T-helper 2 cell treated with Interferon-gamma antibody and Interleukin-4, amounts not matched to agents 100 ng/mL and 5 ng/mL, for 36 hours (primary cell): ENCODE results near the gene SENP7. TPM values are rescaled to one million over a fixed set of nuclear protein-coding genes. Genes with fewer than 3 reads are reported as not detected.
"Not testable (repeated sequence)": the region's sequence is repeated elsewhere in the genome, so short reads cannot be mapped to it uniquely, and the experiment has no call there.

Experiments used
- intact Hi-C: fragments of 100-400 bp; cut with micrococcal nuclease; formaldehyde crosslinking; loops from one replicate; pipeline ENCODE4 v1.15.1; 2023
- total RNA-seq: library from RNA; stranded (reverse); gene quantifications from 2 replicates; pipeline ENCODE4 v1.2.3, GENCODE V29; 2022

SENP7 gene
- total RNA-seq, 1 donor from 2014 or later, result 23.4 TPM

DNA sequence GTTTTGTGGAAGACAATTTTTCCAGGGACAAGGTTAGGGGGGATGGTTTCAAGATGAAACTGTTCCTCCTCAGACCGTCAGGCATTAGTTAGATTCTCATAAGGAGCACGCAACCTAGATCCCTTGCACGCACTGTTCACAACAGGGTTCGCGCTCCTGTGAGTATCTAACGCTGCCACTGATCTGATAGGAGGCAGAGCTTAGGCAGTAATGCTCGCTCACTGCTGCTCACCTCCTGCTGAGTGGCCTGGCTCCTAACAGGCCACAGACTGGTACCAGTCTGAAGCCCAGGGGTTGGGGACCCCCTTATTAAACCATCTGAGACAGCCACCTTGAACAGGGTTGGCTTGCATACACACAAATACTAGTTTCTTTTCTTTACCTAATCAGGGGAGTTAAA lies 179.1 kb downstream of the SENP7 start:
- intact Hi-C loops, result no loop called here

DNA sequence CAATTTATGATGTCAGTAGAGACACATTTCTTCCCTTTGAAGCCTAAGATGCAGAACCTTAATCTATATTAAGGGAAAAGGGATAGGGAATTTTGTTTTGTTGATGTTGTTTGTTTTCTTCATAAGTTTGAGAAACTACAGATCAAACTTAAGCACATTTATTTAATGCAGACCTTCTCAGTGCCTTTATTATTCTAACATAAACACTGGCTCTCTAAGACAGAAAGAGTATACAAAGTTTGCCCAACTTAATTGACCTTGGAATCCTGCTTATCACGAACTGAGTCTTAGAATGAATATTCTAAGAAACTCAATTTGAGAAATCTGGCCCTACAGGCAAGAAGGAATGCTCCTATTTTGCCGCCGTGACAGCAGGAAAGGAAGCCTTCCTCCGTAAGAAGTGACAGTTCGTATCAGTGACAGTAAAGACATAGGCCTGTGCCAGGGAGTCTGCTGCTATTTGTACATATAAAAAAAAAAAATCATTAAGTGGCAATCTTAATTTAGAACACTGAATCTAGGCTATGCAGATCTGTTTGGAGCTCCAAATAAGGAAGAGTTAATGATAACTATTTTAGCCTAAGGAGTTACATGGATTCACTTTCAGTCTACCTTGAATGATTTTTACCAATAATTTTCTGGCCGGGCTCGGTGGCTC lies 183.9 kb downstream of the SENP7 start:
- intact Hi-C loops, result no loop called here

DNA sequence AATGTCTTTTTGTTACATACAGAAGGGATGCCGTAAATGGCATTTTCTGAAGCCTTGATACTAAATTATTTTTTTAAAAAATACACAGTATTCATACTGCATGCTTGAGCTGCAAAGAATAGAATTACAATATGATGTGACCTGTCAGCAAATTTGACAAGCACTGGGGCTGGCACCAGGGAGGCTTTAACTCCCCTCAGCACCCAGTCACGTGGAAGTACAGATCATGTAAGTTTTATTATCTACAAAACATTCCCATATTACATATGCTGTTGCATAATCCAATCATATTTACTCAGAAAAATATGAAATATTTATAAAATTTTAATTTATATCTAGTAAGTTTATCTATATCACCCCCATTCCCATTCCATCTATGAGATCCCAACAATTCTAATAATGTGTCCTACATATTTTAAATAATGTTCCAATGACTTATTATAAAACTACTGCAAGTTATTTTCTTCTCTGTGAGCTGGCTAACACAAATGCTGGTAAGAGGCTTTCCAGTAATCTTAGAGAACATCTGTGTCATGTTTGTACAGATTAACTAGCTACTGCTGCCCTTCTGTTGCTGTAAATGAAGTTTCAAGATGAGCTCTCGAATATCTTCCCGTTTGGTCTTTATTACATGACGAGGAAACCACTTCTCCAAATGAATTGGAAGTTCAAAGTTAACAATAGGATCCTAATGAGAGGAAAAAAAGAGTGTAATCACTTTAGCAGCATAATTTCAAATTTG lies 187.4 kb downstream of the SENP7 start:
- intact Hi-C loops, result no loop called here

DNA sequence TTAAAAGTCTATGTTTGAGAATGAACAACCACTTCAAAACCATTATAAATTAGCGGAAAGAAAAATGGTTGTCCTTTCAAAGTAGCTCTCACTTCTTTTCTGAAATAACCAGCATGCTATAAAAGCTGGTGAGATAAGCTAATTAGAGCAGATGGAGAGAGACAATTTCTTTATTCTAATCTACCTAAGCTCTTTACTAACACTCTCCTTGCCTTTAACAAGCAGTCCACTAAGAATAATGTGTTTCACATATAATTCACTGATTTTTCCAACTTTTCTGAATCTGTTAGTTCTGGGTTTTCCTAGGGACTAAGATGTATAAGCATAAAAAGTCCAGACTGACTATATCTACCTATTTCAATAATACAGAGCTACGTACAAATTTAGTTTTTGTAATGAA lies 192.5 kb downstream of the SENP7 start, which contains the start of gene IMPG2:
IMPG2 (minus strand) TSS at position 101 of the 400 bp plus-strand sequence. CDS start 203 bp downstream, outside the sequence.
- intact Hi-C loops, result no loop called here

DNA sequence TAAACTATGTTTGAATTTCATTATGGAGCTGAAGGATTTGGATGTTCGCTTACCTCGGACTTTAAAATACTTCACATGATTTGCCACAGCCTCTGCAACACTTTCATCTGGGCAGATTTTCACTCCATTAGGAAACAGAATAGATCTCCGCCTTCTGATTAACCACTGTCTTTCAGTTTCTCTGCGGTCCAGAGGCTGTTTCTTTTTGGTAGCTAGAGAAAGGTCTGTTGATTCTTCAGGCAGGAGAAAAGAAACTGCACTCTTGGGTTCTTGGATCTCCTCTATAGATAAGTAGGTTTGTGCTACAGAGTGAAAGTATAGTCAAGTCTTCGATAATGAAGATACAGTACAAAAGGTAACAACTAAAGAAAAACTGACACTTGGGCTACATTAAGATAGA lies 193.5 kb downstream of the SENP7 start:
- intact Hi-C loops, result no loop called here

DNA sequence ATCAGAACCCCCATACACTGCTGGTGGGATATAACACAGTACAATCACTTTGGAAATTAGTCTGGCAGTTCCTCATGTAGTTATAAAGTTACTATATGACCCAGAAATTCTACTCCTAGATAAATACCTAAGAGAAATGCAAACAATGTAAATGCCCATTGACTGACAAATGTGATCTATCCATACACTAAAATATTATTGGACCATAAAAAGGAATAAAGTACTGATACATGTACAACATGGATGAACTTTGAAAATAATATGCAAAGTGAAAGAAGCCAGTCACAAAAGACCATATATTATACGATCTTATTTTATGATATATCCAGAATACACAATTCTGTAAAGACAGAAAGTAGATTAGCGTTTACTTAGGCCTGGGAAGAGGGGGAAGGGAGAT lies 200.5 kb downstream of the SENP7 start:
- intact Hi-C loops, result no loop called here

DNA sequence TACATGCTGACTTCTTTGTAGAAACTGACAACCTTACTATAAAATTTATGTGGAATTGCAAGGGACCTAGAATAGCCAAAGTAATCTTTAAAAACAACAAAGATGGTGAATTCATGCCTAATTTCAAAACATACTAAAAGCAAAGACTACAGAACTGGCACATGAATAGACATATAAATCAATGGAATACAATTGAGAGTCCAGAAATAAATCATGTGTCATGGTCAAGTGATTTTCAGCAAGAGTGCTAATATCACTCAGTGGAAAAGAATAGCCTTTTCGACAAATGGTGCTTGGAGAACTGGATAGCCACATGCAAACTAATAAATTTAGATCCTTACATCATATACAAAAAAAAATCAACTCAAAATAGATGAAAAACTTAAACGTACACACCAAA lies 201.3 kb downstream of the SENP7 start:
- intact Hi-C loops, result no loop called here

DNA sequence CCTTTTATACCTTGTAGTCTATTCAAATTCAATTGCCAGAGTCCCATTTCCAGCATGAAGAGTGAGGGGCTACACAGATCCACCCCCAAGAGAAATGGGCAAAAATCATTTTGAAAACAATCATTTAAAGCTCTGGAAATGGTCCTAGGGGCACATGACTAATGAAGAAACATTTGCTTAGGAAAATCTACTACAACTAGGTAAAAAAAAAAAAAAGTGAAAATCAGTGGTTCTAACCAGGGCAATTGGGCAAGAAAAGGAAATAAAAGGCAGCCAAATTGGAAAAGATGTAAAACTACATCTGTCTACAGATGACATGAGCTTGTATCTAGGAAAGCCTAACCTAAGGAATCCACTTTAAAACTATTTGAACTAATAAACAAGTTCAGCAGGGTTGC lies 202.0 kb downstream of the SENP7 start:
- intact Hi-C loops, result no loop called here

DNA sequence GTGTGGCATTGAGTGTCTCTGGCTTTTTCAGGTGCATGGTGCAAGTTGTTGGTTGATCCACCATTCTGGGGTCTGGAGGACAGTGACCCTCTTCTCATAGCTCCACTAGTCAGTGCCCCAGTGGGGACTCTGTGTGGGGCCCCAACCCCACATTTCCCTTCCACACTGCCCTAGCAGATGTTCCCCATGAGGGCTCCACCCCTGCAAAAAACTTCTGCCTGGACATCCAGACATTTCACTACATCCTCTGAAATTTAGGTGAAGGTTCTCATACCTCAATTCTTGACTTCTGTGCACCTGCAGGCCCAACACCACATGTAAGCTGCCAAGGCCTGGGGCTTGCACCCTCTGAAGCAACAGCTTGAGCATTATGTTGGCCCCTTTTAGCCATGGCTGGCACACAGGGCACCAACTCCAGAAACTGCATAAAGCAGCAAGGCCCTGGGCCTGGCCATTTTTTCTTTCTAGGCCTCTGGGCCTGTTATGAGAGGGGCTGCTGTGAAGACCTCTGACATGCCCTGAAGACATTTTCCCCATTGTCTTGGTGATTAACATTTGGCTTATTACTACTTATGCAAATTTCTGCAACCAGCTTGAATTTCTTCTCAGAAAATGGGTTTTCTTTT lies 204.8 kb downstream of the SENP7 start:
- intact Hi-C loops, result not testable (repeated sequence)

DNA sequence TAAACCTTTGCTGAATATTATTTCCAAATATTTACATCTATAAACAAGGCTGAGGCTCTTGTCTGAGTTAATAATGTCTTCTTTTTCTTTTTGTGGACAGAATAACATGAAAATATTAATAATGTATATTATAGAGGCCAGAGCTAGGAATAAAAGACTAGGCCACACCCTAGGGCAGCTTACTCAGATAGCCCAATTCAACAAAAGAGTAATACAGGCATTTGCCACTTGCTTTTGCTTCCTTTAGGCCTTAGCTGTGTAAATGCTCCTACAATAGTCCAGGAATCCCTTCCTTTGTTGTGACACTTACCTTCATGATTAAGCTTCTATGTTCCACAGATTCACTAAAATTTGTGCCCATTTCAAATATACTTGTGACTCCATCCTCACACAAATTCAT lies 209.2 kb downstream of the SENP7 start:
- intact Hi-C loops, result no loop called here

DNA sequence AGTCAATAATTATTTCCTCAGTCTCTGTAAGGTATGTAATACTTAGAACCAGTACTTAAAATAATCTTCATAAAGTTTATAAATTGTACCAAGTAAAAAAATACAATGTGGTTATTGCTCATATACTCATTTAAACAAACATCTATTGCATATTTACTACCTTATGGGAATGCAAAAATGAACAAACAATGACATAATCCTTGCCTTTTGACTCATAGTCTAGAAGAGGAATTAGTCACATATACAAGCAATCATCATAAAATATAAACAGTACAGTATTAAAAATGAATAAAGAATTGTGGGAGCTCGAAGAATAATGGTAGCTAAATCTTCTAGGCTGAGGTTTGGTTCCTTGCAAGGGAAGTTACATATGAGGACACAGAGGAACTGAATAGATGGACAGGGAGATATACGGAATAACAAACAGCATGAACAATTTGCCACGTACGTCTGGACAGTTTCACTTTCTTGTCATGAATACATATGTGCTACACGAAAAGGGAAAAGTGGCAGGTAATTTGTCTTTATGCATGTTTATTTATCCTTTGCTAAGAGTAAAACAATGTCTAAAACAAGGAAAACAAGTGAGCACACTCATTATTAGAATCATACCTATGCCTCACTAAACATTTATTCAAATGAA lies 209.8 kb downstream of the SENP7 start:
- intact Hi-C loops, result no loop called here

DNA sequence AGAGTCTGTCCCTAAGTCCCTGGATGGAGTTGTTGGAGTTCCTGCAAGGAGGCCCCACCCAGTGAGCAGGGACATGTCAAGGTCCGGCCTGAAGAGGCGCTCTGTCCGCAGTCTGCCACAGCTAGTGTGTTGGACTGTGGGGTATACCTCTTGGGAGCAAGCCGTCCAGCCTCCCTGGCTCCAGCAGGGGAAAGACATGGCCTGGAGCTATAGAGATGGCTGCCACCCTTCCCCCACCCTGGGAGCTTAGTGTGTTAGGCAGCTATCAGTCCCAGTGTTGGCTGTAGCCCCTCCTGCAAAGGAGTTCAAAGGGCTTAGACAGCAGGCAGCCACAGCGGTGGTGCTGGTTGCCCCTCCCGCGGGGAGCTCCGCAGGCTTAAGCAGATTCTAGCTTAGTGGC lies 212.9 kb downstream of the SENP7 start:
- intact Hi-C loops, result no loop called here

DNA sequence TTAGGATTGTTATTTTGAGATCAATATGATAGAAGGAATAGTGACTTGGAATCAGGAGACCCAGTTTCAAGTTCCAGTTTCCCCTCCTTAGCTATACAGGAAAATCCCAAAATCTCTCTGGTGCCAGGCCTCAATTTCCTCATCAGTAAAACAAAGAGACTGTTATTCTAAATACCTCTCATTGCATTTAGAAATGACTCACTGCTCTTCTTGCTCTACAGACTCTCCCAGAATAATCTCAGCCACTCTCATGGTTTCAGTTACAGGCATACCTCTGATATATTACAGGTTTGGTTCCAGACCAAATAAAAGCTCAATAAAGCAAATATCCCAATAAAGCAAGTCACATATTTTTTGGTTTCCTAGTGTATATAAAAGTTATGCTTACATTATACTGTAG lies 221.0 kb downstream of the SENP7 start:
- intact Hi-C loops, result no loop called here

DNA sequence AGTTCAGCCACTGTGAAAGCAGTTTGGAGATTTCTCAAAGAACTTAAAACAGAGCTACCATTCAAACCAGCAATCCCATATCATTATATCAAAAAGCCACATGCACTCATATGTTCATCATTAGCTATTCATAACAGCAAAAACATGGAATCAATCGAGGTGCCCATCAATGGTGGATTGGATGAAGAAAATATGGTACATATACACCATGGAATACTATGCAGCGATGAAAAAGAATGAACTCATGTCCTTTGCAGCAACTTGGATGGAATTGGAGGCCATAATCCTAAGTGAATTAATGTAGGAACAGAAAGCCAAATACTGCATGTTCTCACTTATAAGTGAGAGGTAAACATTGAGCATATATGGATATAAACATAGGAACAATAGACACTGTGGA lies 224.7 kb downstream of the SENP7 start:
- intact Hi-C loops, result no loop called here

DNA sequence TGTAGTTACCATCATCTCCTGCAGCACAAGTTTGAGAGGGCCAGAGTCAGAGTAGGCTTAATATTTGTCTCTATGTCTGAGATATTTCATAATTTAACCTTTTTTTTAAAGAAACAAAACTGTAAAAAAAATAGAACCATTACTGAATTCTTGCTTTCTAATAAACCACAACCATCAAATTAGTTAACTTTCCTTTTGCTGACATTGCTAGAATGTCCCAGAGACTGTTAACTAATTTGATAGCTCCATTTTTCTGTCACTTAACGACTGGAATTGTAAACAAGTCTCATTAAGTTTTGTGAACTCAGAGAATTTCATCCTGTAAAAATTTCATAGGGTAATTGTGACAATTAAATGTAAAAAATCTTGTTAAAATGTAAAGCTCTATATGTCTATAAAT lies 228.3 kb downstream of the SENP7 start:
- intact Hi-C loops, result no loop called here

DNA sequence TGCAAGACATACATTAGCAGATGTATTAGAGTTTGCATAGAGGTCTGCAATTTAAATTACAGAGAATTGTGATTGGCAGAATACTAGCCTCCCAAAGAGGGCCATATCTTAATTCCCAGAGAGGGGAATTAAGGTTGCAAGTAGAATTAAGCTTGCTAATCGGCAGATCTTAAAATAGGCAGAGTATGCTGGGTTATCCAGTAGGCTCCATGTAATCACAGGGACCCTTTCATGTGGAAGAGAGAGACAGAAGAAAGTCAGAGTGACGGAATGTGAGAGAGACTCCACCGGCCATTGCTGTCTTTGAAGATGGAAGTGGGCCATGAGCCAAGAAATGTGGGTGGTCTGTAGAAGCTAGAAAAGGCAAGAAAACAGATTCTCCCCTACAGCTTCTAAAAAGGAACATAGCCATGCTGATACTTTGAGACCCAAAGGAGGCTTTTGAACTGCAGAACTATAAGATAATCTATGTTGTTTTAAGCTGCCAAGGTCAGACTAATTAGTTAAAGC lies 231.4 kb downstream of the SENP7 start:
- intact Hi-C loops, result no loop called here

DNA sequence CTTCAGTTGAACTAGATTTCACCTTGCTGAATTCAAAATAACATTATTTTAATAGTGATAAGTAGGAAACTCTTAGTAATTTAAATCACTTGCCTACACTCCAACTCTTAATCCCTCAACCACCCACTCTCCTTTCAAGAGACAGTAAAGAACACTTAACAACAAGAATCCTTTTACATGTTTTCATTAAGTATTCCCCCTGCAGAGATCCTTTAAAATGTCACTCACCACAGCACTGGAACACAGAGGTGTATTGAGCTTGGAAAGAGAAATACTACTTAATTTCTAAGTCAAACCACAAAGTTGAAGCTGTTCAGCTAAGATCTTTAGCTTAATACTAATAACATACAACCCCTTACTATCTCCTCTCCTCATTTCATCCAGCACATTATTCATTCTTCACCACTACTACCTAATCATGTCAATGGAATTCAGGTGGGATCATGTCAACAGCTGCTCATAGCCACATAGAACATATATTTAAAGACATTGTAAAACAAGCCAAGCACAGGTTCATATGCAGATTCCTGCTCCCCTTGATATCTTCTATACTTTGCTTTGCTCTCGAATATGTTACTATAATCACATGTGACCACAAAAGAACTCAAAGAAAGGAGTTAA lies 233.1 kb downstream of the SENP7 start:
- intact Hi-C loops, result no loop called here

DNA sequence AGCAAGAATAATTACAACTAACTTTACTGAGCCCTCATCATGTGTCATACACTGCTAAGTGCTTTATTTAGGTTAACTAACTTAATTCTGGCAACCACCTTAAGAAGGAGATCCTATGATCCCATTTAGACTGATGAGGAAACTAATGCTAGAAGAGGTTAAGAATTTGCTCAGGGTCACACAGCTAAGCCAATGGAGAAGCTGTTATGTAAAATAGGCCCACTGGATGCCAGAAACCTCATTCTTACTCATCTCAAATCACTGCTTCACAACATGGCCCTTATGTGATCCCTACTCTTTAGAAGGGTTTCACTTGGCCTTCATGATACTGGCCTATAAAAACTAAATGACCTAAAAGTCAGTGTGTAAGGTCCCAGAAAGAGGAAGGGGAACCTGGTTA lies 233.8 kb downstream of the SENP7 start:
- intact Hi-C loops, result no loop called here

DNA sequence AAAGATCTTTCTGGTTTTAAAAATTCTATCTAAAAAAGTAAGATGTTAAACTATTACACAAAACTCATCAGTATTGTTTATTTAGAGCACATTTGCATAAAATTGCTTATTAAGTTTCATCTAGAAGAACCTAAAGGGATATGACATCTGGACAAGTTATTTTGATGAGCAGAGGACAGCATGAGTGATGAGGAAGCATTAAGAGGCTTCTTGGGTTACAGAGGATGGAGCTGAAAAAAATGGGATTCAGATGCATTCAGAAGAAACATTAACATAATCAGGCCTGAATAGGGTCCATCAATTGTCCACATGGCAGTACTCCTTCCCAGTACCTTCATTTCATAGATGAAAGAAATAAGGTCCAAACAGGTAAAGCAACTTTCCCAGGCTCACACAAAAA lies 234.3 kb downstream of the SENP7 start:
- intact Hi-C loops, result no loop called here
